Spinal cord (tissue), 10 donors: Measurements from ENCODE around the gene HIPK4. TPM values are rescaled to one million over a fixed set of nuclear protein-coding genes. Genes with fewer than 3 reads are reported as not detected.

Experiments
- DNase-seq, 6 donors: peaks; one replicate each; pipeline versions ENCODE4 v3.0.0 to v3.0.0-alpha.2; 2013 to 2015; ENCODE audit warnings: low spot score in 6 of 6, low read depth in 4 of 6
- H3K27ac ChIP-seq: one replicate; pipeline ENCODE4 v1.5.1; 2013; ENCODE audit warnings: low read depth, low read length, control low read depth
- H3K27me3 ChIP-seq: one replicate; pipeline ENCODE4 v1.6.1; 2013; ENCODE audit warnings: low read length; ENCODE audit not compliant: control insufficient read depth, insufficient read depth
- H3K36me3 ChIP-seq: one replicate; pipeline ENCODE4 v1.6.1; 2013; ENCODE audit warnings: low read length; ENCODE audit not compliant: control insufficient read depth, insufficient read depth
- H3K4me1 ChIP-seq: one replicate; pipeline ENCODE4 v1.6.1; 2013; ENCODE audit warnings: low read length; ENCODE audit not compliant: control insufficient read depth, insufficient read depth
- H3K4me3 ChIP-seq: one replicate; pipeline ENCODE4 v1.5.1; 2013; ENCODE audit warnings: low read depth, low read length, control low read depth
- H3K9me3 ChIP-seq: one replicate; pipeline ENCODE4 v1.6.1; 2013; ENCODE audit warnings: low read length; ENCODE audit not compliant: control insufficient read depth, insufficient read depth
- WGBS: methylation state at CpG from one replicate; pipeline ENCODE4 v1.1.5; 2013; ENCODE audit warnings: missing lambda C conversion rate; ENCODE audit not compliant: insufficient coverage; 5-methylcytosine and 5-hydroxymethylcytosine counted together
- polyA plus RNA-seq, 2 donors: library from polyadenylated mRNA; unstranded; fragments of 120-200 nt; gene quantifications; one replicate each; pipeline ENCODE4 v1.2.1, GENCODE V29; 2013; ENCODE audit not compliant: insufficient read length in 2 of 2
- total RNA-seq, 2 donors: library from RNA; depleted of rRNA in 1 of 2; stranded (reverse); fragments of 120-200 nt in 1 of 2; fragments of >200 nt in 1 of 2; gene quantifications; one replicate each; pipeline versions ENCODE4 v1.2.3 to v1.2.4, GENCODE V29; 2013 to 2014
- donor health status: healthy.

HIPK4 gene
- total and polyA plus RNA-seq, 4 donors, result 0.10 to 1.6 (median 0.40) TPM

- Histone ChIP-seq H3K27ac (no peak overlapping the region), H3K36me3 (peaks cover 83% of the 10 kb centered on the region), H3K27me3 (no peaks in the 10 kb centered on the region), H3K4me3 (no peak overlapping the region), H3K9me3 (no peaks in the 10 kb centered on the region), H3K4me1 (peaks cover 26% of the 10 kb centered on the region)
- no peak for DNase-seq
- 92% methylated on average over 11 of the region's 12 CpGs for WGBS
These were observed 20.2 kb downstream of the HIPK4 start for GRCh38 chr19:40369797-40370196.

DNA sequence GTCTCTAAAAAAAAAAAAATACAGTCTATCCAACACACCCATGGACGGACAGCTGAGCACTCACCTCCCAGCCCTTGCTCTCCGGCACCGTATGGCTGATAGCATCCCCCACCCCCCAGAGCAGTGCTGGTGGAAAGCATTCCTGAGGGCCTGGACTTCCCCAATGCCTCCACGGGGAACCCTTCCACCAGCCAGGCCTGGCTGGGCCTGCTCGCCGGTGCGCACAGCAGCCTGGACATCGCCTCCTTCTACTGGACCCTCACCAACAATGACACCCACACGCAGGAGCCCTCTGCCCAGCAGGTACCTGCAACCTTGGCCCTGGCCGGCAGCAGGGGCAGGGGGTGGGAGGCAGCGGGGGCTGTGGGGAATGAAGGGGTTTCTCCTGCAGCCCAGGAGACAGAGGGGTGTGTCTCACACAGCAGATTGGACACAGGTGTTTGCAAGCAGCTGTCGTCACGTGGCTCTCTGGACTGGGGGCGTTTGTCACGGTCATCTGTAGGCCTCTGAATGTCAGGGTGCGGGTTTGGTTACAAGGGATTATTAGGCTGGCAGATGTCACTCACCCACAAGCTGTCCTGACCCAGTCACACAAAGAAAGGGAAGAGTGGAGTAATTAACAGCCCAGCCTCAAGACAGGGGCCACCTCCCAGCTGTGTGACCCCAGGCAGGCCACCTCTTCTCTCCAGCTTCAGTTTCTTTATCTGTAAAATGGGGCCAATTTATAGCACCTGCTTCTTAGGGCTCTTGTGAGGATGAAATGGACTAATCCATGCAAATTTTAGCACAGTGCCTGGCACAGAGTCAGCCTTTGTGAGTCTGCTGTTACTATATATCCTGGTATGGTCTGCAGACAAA is 22.2 kb downstream of the HIPK4 start:
- no peak overlapping the region for H3K4me3 ChIP-seq
- H3K36me3 ChIP-seq, result peaks cover 63% of the 10 kb centered on the region
- 76% methylated on average over 14 of the region's 16 CpGs for WGBS

DNA sequence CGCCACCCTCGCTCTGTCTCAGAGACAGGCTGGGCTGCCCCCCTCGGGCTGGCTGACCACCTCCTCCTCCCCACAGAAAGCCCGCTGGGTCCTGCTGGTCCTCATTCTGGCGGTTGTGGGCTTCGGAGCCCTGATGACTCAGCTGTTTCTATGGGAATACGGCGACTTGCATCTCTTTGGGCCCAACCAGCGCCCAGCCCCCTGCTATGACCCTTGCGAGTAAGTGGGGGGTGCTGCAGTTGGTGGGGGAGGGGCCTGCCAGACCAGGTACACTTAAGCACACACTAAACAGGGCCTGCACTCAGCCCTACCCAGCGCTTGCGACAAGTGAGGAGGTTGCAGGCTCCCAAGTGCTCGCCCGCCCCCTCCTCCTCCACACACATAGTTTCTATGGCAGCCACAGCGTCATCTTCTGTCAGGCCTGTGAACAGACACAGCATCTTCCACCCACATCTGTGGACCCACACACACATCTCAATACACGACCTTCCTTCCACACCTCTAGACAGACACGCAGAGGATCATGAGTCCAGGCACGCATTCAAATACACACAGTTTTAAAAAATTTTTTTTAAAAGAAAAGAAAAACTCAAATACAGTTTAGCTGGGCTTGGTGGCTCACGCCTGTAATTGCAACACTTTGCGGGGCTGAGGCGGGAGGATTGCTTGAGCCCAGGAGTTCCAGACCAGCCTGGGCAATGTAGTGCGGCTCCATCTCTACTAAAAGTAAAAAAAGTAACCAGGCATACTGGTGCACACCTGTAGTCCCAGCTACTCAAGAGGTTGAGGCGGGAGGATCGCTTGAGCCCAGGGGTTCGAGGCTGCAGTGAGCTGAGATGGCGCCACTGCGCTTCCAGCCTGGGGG is 23.1 kb downstream of the HIPK4 start:
- Histone ChIP-seq H3K27ac (no peak overlapping the region), H3K27me3 (no peaks in the 10 kb centered on the region), H3K36me3 (peaks cover 54% of the 10 kb centered on the region), H3K4me3 (peak overlapping the region; percentile 65), H3K9me3 (no peaks in the 10 kb centered on the region), H3K4me1 (peaks cover 26% of the 10 kb centered on the region)
- peak in 3 of 6 donors; percentile 44 to 87 (median 59) for DNase-seq
- WGBS, result 51% methylated on average over 21 of the region's 27 CpGs

More for the DNA sequence above, 22.2 kb downstream of the HIPK4 start:
- no peak overlapping the region for H3K27ac ChIP-seq
- no peak for DNase-seq
- no peaks in the 10 kb centered on the region for H3K9me3 ChIP-seq
- H3K4me1 ChIP-seq, result peaks cover 26% of the 10 kb centered on the region
- no peaks in the 10 kb centered on the region for H3K27me3 ChIP-seq

- H3K4me1 ChIP-seq, result peaks cover 26% of the 10 kb centered on the region
- DNase-seq, result peak in 5 of 6 donors; percentile 76 to 96 (median 84)
- H3K27me3 ChIP-seq, result no peaks in the 10 kb centered on the region
- 7% methylated on average over 19 of the region's 28 CpGs for WGBS
- peak overlapping the region; percentile 40 for H3K27ac ChIP-seq
- H3K9me3 ChIP-seq, result no peaks in the 10 kb centered on the region
- peak overlapping the region; percentile 65 for H3K4me3 ChIP-seq
- peaks cover 43% of the 10 kb centered on the region for H3K36me3 ChIP-seq
These were observed 24.2 kb downstream of the HIPK4 start for GRCh38 chr19:40365613-40366401.

GRCh38 chr19:40365010-40365409 is 25.0 kb downstream of the HIPK4 start:
- Histone ChIP-seq H3K9me3 (no peaks in the 10 kb centered on the region), H3K4me1 (peaks cover 26% of the 10 kb centered on the region), H3K36me3 (peaks cover 38% of the 10 kb centered on the region), H3K27ac (no peak overlapping the region), H3K27me3 (no peaks in the 10 kb centered on the region), H3K4me3 (peak overlapping the region; percentile 65)
- DNase-seq, result peak in 2 of 6 donors; percentile 5 to 9
- WGBS, result 0% methylated on average over 1 of the region's 3 CpGs

DNA sequence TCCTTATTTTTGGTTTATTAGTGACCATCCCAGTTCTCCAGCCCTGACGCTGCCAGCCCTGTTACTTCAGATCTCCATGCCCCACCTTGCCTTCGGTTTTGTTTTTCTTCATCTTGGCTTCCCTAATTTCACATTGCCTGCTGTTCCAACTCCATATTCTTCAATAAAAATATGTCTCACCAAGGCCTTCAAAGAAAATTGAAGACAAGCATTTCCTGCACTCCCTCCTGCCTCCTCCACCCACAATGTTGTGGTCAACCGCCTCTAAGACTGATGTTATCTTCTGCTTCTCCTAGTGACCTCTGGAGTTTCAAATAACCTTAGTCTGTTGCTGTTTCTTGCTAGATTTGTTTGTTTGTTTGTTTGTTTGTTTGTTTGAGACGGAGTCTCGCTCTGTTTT is 26.9 kb downstream of the HIPK4 start:
- Histone ChIP-seq H3K4me3 (no peak overlapping the region), H3K4me1 (peaks cover 26% of the 10 kb centered on the region), H3K27ac (no peak overlapping the region), H3K9me3 (no peaks in the 10 kb centered on the region), H3K27me3 (no peaks in the 10 kb centered on the region), H3K36me3 (peaks cover 31% of the 10 kb centered on the region)
- 76% methylated on average over 2 of the region's 5 CpGs for WGBS
- DNase-seq, result no peak

- DNase-seq, result no peak
- WGBS, result 100% methylated on average over 1 of the region's 3 CpGs
- H3K27ac ChIP-seq, result no peak overlapping the region
- H3K4me3 ChIP-seq, result no peak overlapping the region
- peaks cover 17% of the 10 kb centered on the region for H3K4me1 ChIP-seq
- H3K36me3 ChIP-seq, result peaks cover 22% of the 10 kb centered on the region
- no peaks in the 10 kb centered on the region for H3K27me3 ChIP-seq
- no peaks in the 10 kb centered on the region for H3K9me3 ChIP-seq
These were observed 27.8 kb downstream of the HIPK4 start for GRCh38 chr19:40362160-40362559.

DNA sequence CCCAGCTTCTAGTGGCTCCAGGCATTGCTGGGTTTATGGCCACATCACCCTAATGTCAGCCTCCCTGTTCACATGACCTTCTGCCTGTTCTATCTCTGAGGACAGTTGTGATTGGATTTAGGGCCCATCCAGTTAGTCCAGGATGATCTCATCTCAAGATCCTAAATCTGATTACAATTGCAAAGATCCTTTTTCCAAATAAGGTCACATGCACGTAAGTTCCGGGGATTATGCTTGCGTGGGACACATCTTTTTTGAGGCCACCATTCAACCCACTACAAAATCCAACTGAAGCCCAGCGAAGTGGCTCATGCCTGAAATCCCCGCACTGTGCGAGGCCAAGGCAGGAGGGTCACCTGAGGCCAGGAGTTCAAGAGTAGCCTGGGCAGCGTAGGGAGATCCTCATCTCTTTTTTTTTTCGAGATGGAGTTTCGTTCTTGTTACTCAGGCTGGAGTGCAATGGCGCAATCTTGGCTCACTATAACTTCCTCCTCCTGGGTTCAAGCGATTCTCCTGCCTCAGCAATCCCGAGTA is 29.2 kb downstream of the HIPK4 start:
- DNase-seq, result no peak
- Histone ChIP-seq H3K27me3 (no peaks in the 10 kb centered on the region), H3K9me3 (no peaks in the 10 kb centered on the region), H3K27ac (no peak overlapping the region), H3K36me3 (peaks cover 18% of the 10 kb centered on the region), H3K4me3 (no peak overlapping the region), H3K4me1 (peaks cover 7% of the 10 kb centered on the region)
- WGBS, result 96% methylated on average over 9 of the region's 12 CpGs
